Immature natural killer cell (primary cell): ENCODE data around the gene CHAC2. TPM values are rescaled to one million over a fixed set of nuclear protein-coding genes. Genes with fewer than 3 reads are reported as not detected.

ENCODE experiments used
- DNase-seq, 3 donors: peaks; one replicate each; pipeline ENCODE4 v3.0.0; 2022; ENCODE audit warnings: mixed read lengths in 1 of 3
- H3K27ac Mint-ChIP-seq, 6 donors: one replicate each; pipeline ENCODE4 v1.8.0; 2020; ENCODE audit warnings: mixed read lengths in 6 of 6, mild to moderate bottlenecking in 5 of 6, inconsistent platforms in 4 of 6, moderate library complexity in 3 of 6
- H3K27me3 Mint-ChIP-seq, 3 donors: one replicate each; pipeline ENCODE4 v1.8.0; 2020 to 2021; ENCODE audit warnings: low read depth in 3 of 3, mild to moderate bottlenecking in 3 of 3, mixed read lengths in 3 of 3, moderate library complexity in 3 of 3, inconsistent platforms in 1 of 3
- H3K36me3 Mint-ChIP-seq, 3 donors: one replicate each; pipeline ENCODE4 v1.8.0; 2020; ENCODE audit warnings: mixed read lengths in 3 of 3, inconsistent platforms in 2 of 3, mild to moderate bottlenecking in 2 of 3
- H3K4me1 Mint-ChIP-seq, 2 donors: one replicate each; pipeline ENCODE4 v1.8.0; 2020; ENCODE audit warnings: inconsistent platforms in 2 of 2, mild to moderate bottlenecking in 2 of 2, mixed read lengths in 2 of 2, moderate library complexity in 1 of 2
- H3K4me3 Mint-ChIP-seq, 5 donors: one replicate each; pipeline ENCODE4 v1.8.0; 2020; ENCODE audit warnings: mild to moderate bottlenecking in 5 of 5, mixed read lengths in 5 of 5, inconsistent platforms in 3 of 5, moderate library complexity in 3 of 5
- H3K9me3 Mint-ChIP-seq, 6 donors: one replicate each; pipeline ENCODE4 v1.8.0; 2020; ENCODE audit warnings: mild to moderate bottlenecking in 6 of 6, mixed read lengths in 6 of 6, inconsistent platforms in 4 of 6, moderate library complexity in 3 of 6
- polyA plus RNA-seq, 3 donors: library from polyadenylated mRNA; unstranded; fragments of 300-500 nt; fragmentation: Illumina TruSeq; gene quantifications; one replicate each; pipeline ENCODE4 v1.2.3, GENCODE V29; 2021

CHAC2 gene
- polyA plus RNA-seq, 3 donors from 2014 or later, result 2.3 to 4.3 (median 3.0) TPM

- Mint-ChIP-seq H3K4me1 (peaks cover 50 to 79% of the 10 kb centered on the region in 2 donors), H3K27me3 (peaks cover 9 to 17% (median 13%) of the 10 kb centered on the region in 3 donors), H3K36me3 (peaks cover 0 to 4% (median 0%) of the 10 kb centered on the region in 3 donors), H3K4me3 (peak overlapping the region; percentile 94 to 100 (median 97)), H3K27ac (peak overlapping the region; percentile 96 to 99 (median 98)), H3K9me3 (no peaks in the 10 kb centered on the region)
- DNase-seq, result no peak
Measured at GRCh38 chr2:53786352-53786704, 18.7 kb downstream of the CHAC2 start.

- Mint-ChIP-seq H3K4me3 (peak within 1 kb of the TSS; percentile 94 to 100 (median 97)), H3K27ac (peak within 1 kb of the TSS; percentile 96 to 99 (median 98)), H3K9me3 (no peaks in the 10 kb centered on the region), H3K36me3 (peaks cover 0 to 3% (median 0%) of the 10 kb centered on the region in 3 donors), H3K4me1 (peaks cover 50 to 80% of the 10 kb centered on the region in 2 donors), H3K27me3 (peaks cover 9 to 17% (median 13%) of the 10 kb centered on the region in 3 donors)
- DNase-seq, result peak; percentile 91 to 94 (median 92)
Measured at GRCh38 chr2:53786705-53787613, 19.4 kb downstream of the CHAC2 start, which contains the start of the genes ASB3 and ERLEC1. Gene ASB3, minus strand, starts transcription at chr2:53786953. Its CDS starts 21,381 bp downstream, at chr2:53765572. Gene ERLEC1, plus strand, starts transcription at chr2:53787044. Its CDS starts 167 bp downstream, at chr2:53787211.

GRCh38 chr2:53787614-53788289 lies 20.1 kb downstream of the CHAC2 start:
- H3K36me3 Mint-ChIP-seq, result no peaks in the 10 kb centered on the region
- H3K4me3 Mint-ChIP-seq, result peak overlapping the region; percentile 94 to 100 (median 97)
- H3K27me3 Mint-ChIP-seq, result peaks cover 9 to 17% (median 13%) of the 10 kb centered on the region in 3 donors
- H3K4me1 Mint-ChIP-seq, result peaks cover 48 to 78% of the 10 kb centered on the region in 2 donors
- peak overlapping the region; percentile 96 to 99 (median 98) for H3K27ac Mint-ChIP-seq
- H3K9me3 Mint-ChIP-seq, result no peaks in the 10 kb centered on the region
- peak in 2 of 3 donors; percentile 5 to 19 for DNase-seq

- H3K27me3 Mint-ChIP-seq, result peaks cover 1 to 3% (median 2%) of the 10 kb centered on the region in 3 donors
- no peak for DNase-seq
- no peak overlapping the region for H3K27ac Mint-ChIP-seq
- no peak overlapping the region for H3K4me3 Mint-ChIP-seq
- no peaks in the 10 kb centered on the region for H3K9me3 Mint-ChIP-seq
- peaks cover 0 to 6% (median 0%) of the 10 kb centered on the region in 3 donors for H3K36me3 Mint-ChIP-seq
- H3K4me1 Mint-ChIP-seq, result peaks cover 10 to 30% of the 10 kb centered on the region in 2 donors
Measured at GRCh38 chr2:53793261-53793660, 25.7 kb downstream of the CHAC2 start.

GRCh38 chr2:53793821-53794220 lies 26.2 kb downstream of the CHAC2 start:
- H3K4me3 Mint-ChIP-seq, result no peak overlapping the region
- no peaks in the 10 kb centered on the region for H3K9me3 Mint-ChIP-seq
- peaks cover 0 to 3% (median 1%) of the 10 kb centered on the region in 3 donors for H3K27me3 Mint-ChIP-seq
- peaks cover 0 to 7% (median 2%) of the 10 kb centered on the region in 3 donors for H3K36me3 Mint-ChIP-seq
- no peak for DNase-seq
- no peak overlapping the region for H3K27ac Mint-ChIP-seq
- H3K4me1 Mint-ChIP-seq, result peaks cover 6 to 24% of the 10 kb centered on the region in 2 donors

- Mint-ChIP-seq H3K27ac (no peak overlapping the region), H3K4me3 (no peak overlapping the region), H3K4me1 (no peaks in the 10 kb centered on the region), H3K9me3 (no peaks in the 10 kb centered on the region), H3K36me3 (peaks cover 18 to 41% (median 20%) of the 10 kb centered on the region in 3 donors), H3K27me3 (peaks cover 0 to 3% (median 2%) of the 10 kb centered on the region in 3 donors)
- no peak for DNase-seq
Measured at GRCh38 chr2:53801547-53801946, 33.9 kb downstream of the CHAC2 start.

- Mint-ChIP-seq H3K36me3 (peaks cover 18 to 52% (median 20%) of the 10 kb centered on the region in 3 donors), H3K4me3 (no peak overlapping the region), H3K4me1 (no peaks in the 10 kb centered on the region), H3K27me3 (peaks cover 0 to 3% (median 2%) of the 10 kb centered on the region in 3 donors), H3K27ac (peak overlapping the region in 1 of 6 donors; percentile 42), H3K9me3 (no peaks in the 10 kb centered on the region)
- DNase-seq, result no peak
Measured at GRCh38 chr2:53802617-53803151, 35.1 kb downstream of the CHAC2 start.

- no peak for DNase-seq
- Mint-ChIP-seq H3K27me3 (no peaks in the 10 kb centered on the region), H3K4me3 (no peak overlapping the region), H3K27ac (no peak overlapping the region), H3K36me3 (peaks cover 15 to 58% (median 16%) of the 10 kb centered on the region in 3 donors), H3K4me1 (no peaks in the 10 kb centered on the region), H3K9me3 (no peaks in the 10 kb centered on the region)
Measured at GRCh38 chr2:53811601-53812000, 44.0 kb downstream of the CHAC2 start.

- H3K9me3 Mint-ChIP-seq, result no peaks in the 10 kb centered on the region
- H3K27me3 Mint-ChIP-seq, result no peaks in the 10 kb centered on the region
- DNase-seq, result no peak
- H3K4me3 Mint-ChIP-seq, result no peak overlapping the region
- H3K4me1 Mint-ChIP-seq, result no peaks in the 10 kb centered on the region
- H3K27ac Mint-ChIP-seq, result no peak overlapping the region
- peaks cover 23 to 57% (median 26%) of the 10 kb centered on the region in 3 donors for H3K36me3 Mint-ChIP-seq
Measured at GRCh38 chr2:53813151-53813550, 45.5 kb downstream of the CHAC2 start.

GRCh38 chr2:53818854-53819435 lies 51.3 kb downstream of the CHAC2 start:
- Mint-ChIP-seq H3K36me3 (peaks cover 12 to 34% (median 23%) of the 10 kb centered on the region in 3 donors), H3K4me1 (no peaks in the 10 kb centered on the region), H3K9me3 (no peaks in the 10 kb centered on the region), H3K27ac (peak overlapping the region in 3 of 6 donors; percentile 19 to 48 (median 24)), H3K4me3 (no peak overlapping the region), H3K27me3 (peaks cover 0 to 2% (median 1%) of the 10 kb centered on the region in 3 donors)
- DNase-seq, result no peak

GRCh38 chr2:53819634-53820033 lies 52.0 kb downstream of the CHAC2 start:
- peaks cover 12 to 34% (median 23%) of the 10 kb centered on the region in 3 donors for H3K36me3 Mint-ChIP-seq
- no peaks in the 10 kb centered on the region for H3K9me3 Mint-ChIP-seq
- H3K27me3 Mint-ChIP-seq, result peaks cover 0 to 2% (median 1%) of the 10 kb centered on the region in 3 donors
- no peak for DNase-seq
- no peaks in the 10 kb centered on the region for H3K4me1 Mint-ChIP-seq
- H3K27ac Mint-ChIP-seq, result no peak overlapping the region
- H3K4me3 Mint-ChIP-seq, result no peak overlapping the region

GRCh38 chr2:53820048-53820447 lies 52.4 kb downstream of the CHAC2 start:
- Mint-ChIP-seq H3K27me3 (peaks cover 0 to 2% (median 1%) of the 10 kb centered on the region in 3 donors), H3K27ac (no peak overlapping the region), H3K4me3 (no peak overlapping the region), H3K36me3 (peaks cover 12 to 34% (median 23%) of the 10 kb centered on the region in 3 donors), H3K9me3 (no peaks in the 10 kb centered on the region), H3K4me1 (no peaks in the 10 kb centered on the region)
- DNase-seq, result no peak

- H3K4me1 Mint-ChIP-seq, result no peaks in the 10 kb centered on the region
- no peak for DNase-seq
- peaks cover 0 to 2% (median 1%) of the 10 kb centered on the region in 3 donors for H3K27me3 Mint-ChIP-seq
- H3K27ac Mint-ChIP-seq, result no peak overlapping the region
- H3K36me3 Mint-ChIP-seq, result peaks cover 12 to 28% (median 17%) of the 10 kb centered on the region in 3 donors
- no peak overlapping the region for H3K4me3 Mint-ChIP-seq
- no peaks in the 10 kb centered on the region for H3K9me3 Mint-ChIP-seq
Measured at GRCh38 chr2:53820711-53821110, 53.1 kb downstream of the CHAC2 start.
